Measurements from ENCODE around the gene REL. TPM values are rescaled to one million over a fixed set of nuclear protein-coding genes. Genes with fewer than 3 reads are reported as not detected.

The REL gene
- polyA plus RNA-seq, 1 experiment: 3.3 TPM

GRCh38 chr2:60957224-60957623 lies 75.8 kb downstream of the REL start:
- CTCF ChIA-PET: no interaction called here

GRCh38 chr2:60957643-60958042 lies 76.3 kb downstream of the REL start:
- POLR2A ChIA-PET: no interaction called here
- H3K27me3 ChIP-seq (ENCODE audit: control insufficient read depth, insufficient read depth, low read length): no peaks in the 10 kb centered on the region
- TF ChIP-seq CTCF (IDR thresholded peaks at IDR 0.05; ENCODE audit: low read depth, low read length): no peak
- H3K4me3 ChIP-seq (ENCODE audit: low read depth, low read length): no peak overlapping the region
- H3K9me3 ChIP-seq (ENCODE audit: control insufficient read depth, insufficient read depth, low read length): no peaks in the 10 kb centered on the region
- CTCF ChIA-PET: no interaction called here
- H3K27ac ChIP-seq (ENCODE audit: low read depth, low read length): no peak overlapping the region
- no peak for DNase-seq (ENCODE audit: low read depth, low spot score)

More at GRCh38 chr2:60957224-60957623, 75.8 kb downstream of the REL start:
- Histone ChIP-seq H3K9me3 (ENCODE audit: control insufficient read depth, insufficient read depth, low read length) (no peaks in the 10 kb centered on the region), H3K4me3 (ENCODE audit: low read depth, low read length) (no peak overlapping the region), H3K27ac (ENCODE audit: low read depth, low read length) (no peak overlapping the region), H3K27me3 (ENCODE audit: control insufficient read depth, insufficient read depth, low read length) (no peaks in the 10 kb centered on the region)
- DNase-seq (ENCODE audit: low read depth, low spot score): no peak
- no peak for TF ChIP-seq CTCF (IDR thresholded peaks at IDR 0.05; ENCODE audit: low read depth, low read length)
- POLR2A ChIA-PET: no interaction called here

GRCh38 chr2:60958361-60958760 lies 77.0 kb downstream of the REL start:
- ChIA-PET CTCF (interaction anchor here (0.8 kb wide), 1 partner anchor 41 kb away, joined by 3 read pairs; no protein-coding TSS in a partner anchor), POLR2A (no interaction called here)
- Histone ChIP-seq H3K27me3 (ENCODE audit: control insufficient read depth, insufficient read depth, low read length) (no peaks in the 10 kb centered on the region), H3K27ac (ENCODE audit: low read depth, low read length) (no peak overlapping the region), H3K4me3 (ENCODE audit: low read depth, low read length) (no peak overlapping the region), H3K9me3 (ENCODE audit: control insufficient read depth, insufficient read depth, low read length) (no peaks in the 10 kb centered on the region)
- TF ChIP-seq CTCF (IDR thresholded peaks at IDR 0.05; ENCODE audit: low read depth, low read length): no peak
- DNase-seq (ENCODE audit: low read depth, low spot score): peak; percentile 8

- CTCF ChIA-PET: interaction anchor here (0.8 kb wide), 1 partner anchor 40 kb away, joined by 3 read pairs; no protein-coding TSS in a partner anchor
- Histone ChIP-seq H3K4me3 (ENCODE audit: low read depth, low read length) (no peak overlapping the region), H3K9me3 (ENCODE audit: control insufficient read depth, insufficient read depth, low read length) (no peaks in the 10 kb centered on the region), H3K27ac (ENCODE audit: low read depth, low read length) (peak overlapping the region; percentile 22), H3K27me3 (ENCODE audit: control insufficient read depth, insufficient read depth, low read length) (no peaks in the 10 kb centered on the region)
- POLR2A ChIA-PET: no interaction called here
- peak; percentile 39 for DNase-seq (ENCODE audit: low read depth, low spot score)
- TF ChIP-seq CTCF (IDR thresholded peaks at IDR 0.05; ENCODE audit: low read depth, low read length): no peak
These were observed 77.4 kb downstream of the REL start for GRCh38 chr2:60958800-60959199.

GRCh38 chr2:60959501-60959900 lies 78.1 kb downstream of the REL start:
- ChIA-PET POLR2A (no interaction called here), CTCF (no interaction called here)
- H3K4me3 ChIP-seq (ENCODE audit: low read depth, low read length): no peak overlapping the region
- no peaks in the 10 kb centered on the region for H3K9me3 ChIP-seq (ENCODE audit: control insufficient read depth, insufficient read depth, low read length)
- no peaks in the 10 kb centered on the region for H3K27me3 ChIP-seq (ENCODE audit: control insufficient read depth, insufficient read depth, low read length)
- DNase-seq (ENCODE audit: low read depth, low spot score): no peak
- H3K27ac ChIP-seq (ENCODE audit: low read depth, low read length): no peak overlapping the region
- TF ChIP-seq CTCF (IDR thresholded peaks at IDR 0.05; ENCODE audit: low read depth, low read length): no peak
